Activated CD4-positive, CD25-positive, alpha-beta regulatory T cell (primary cell): Measurements from ENCODE around the gene DAGLA.

Source experiments
- DNase-seq, 4 experiments: peaks; one replicate each; lab custom pipeline; 2025; lab: John Stamatoyannopoulos, UW

DAGLA gene

GRCh38 chr11:61780581-61781162 is 100.5 kb downstream of the DAGLA start:
- DNase-seq, result no peak

- no peak for DNase-seq
Measured at GRCh38 chr11:61781585-61781984, 101.4 kb downstream of the DAGLA start.

GRCh38 chr11:61782299-61782698 is 102.1 kb downstream of the DAGLA start:
- no peak for DNase-seq

- DNase-seq, result no peak
Measured at GRCh38 chr11:61782841-61783240, 102.7 kb downstream of the DAGLA start.

GRCh38 chr11:61783717-61784505 is 103.7 kb downstream of the DAGLA start:
- no peak for DNase-seq

- DNase-seq, result no peak
Measured at GRCh38 chr11:61784506-61784805, 104.3 kb downstream of the DAGLA start.

- no peak for DNase-seq
Measured at GRCh38 chr11:61785837-61786402, 105.7 kb downstream of the DAGLA start.

GRCh38 chr11:61787928-61788491 is 107.8 kb downstream of the DAGLA start:
- no peak for DNase-seq

GRCh38 chr11:61791737-61792309 is 111.6 kb downstream of the DAGLA start:
- DNase-seq, result no peak

GRCh38 chr11:61792310-61793082 is 112.3 kb downstream of the DAGLA start, which contains the start of the genes FEN1 and TMEM258:
Gene FEN1, plus strand, starts transcription at chr11:61792911. Its CDS starts 2,451 bp downstream, at chr11:61795362.
Gene TMEM258, minus strand, starts transcription at chr11:61792599. Its CDS starts 41 bp downstream, at chr11:61792558.
- peak; percentile 69 to 76 (median 72) for DNase-seq

- no peak for DNase-seq
Measured at GRCh38 chr11:61793083-61793828, 113.1 kb downstream of the DAGLA start.

GRCh38 chr11:61793829-61794204 is 113.6 kb downstream of the DAGLA start:
- no peak for DNase-seq

GRCh38 chr11:61794579-61794978 is 114.4 kb downstream of the DAGLA start:
- no peak for DNase-seq

- no peak for DNase-seq
Measured at GRCh38 chr11:61795459-61795858, 115.3 kb downstream of the DAGLA start.

GRCh38 chr11:61795876-61796526 is 115.8 kb downstream of the DAGLA start:
- no peak for DNase-seq
